HepG2 (cell line): ENCODE measurements around the gene FGF19. TPM values are rescaled to one million over a fixed set of nuclear protein-coding genes. Genes with fewer than 3 reads are reported as not detected.

Experiments used
- ATAC-seq: fragments of 200-7000 bp; cut with Tn5 transposase; 3 replicates; pipeline ENCODE4 v1.9.1; 2020; ENCODE audit warnings: mild to moderate bottlenecking, moderate library complexity
- BruUV-seq: library from RNA; stranded (reverse); fragments of 400-500 nt; replicated peaks from 2 replicates; lab custom pipeline; 2021; lab: Mats Ljungman, UMichigan
- CTCF ChIA-PET: fragments of 300-600 bp; formaldehyde crosslinking; extraction: SDS; loops from one replicate; lab custom pipeline; 2021; ENCODE audit warnings: low total read pairs, inconsistent platforms, low intra/inter-chr PET ratio; lab: Yijun Ruan, JAX
- POLR2A ChIA-PET: fragments of 350-600 bp; sonication (Branson Sonifier 250); formaldehyde crosslinking; loops from one replicate; lab custom pipeline; 2020; ENCODE audit warnings: antibody characterized with exemption, inconsistent platforms; lab: Yijun Ruan, JAX
- DNase-seq: peaks from one replicate; pipeline ENCODE4 v3.0.0-alpha.2; 2015; ENCODE audit warnings: low spot score
- FAIRE-seq: peaks from 3 replicates; lab custom pipeline; 2011; peaks lifted over from hg19 to GRCh38; lab: Jason Lieb, UNC
- H2AFZ ChIP-seq: one replicate; pipeline ENCODE4 v1.6.1; 2011; ENCODE audit warnings: low read length, inconsistent platforms
- H3K27ac ChIP-seq: fragments of 300-600 bp; 3 replicates; pipeline ENCODE4 v1.8.0; 2011; ENCODE audit warnings: mixed run types, mild to moderate bottlenecking, mixed read lengths, low read length, inconsistent platforms; ENCODE audit not compliant: insufficient read depth; ENCODE audit errors: extremely low read length
- H3K27me3 ChIP-seq, 2 experiments: fragments of 200-600 bp in 1 of 2; 2 replicates in 1 of 2; 3 replicates in 1 of 2; pipeline versions ENCODE4 v1.6.0 to v1.8.0; 2011; ENCODE audit warnings: low read length in 2 of 2, mild to moderate bottlenecking in 2 of 2, moderate library complexity in 2 of 2, inconsistent platforms in 1 of 2; ENCODE audit not compliant: insufficient read depth in 2 of 2, control insufficient read depth in 1 of 2
- H3K36me3 ChIP-seq, 2 experiments: fragments of 200-600 bp in 1 of 2; replicated peaks in 1 of 2; 2 replicates in 1 of 2; 3 replicates in 1 of 2; pipeline versions ENCODE4 v1.5.1 to v1.8.0; 2011; ENCODE audit warnings: low read length in 2 of 2, inconsistent platforms in 1 of 2; ENCODE audit not compliant: insufficient read depth in 2 of 2, control insufficient read depth in 1 of 2
- H3K4me1 ChIP-seq: 2 replicates; pipeline ENCODE4 v1.5.1; 2012; ENCODE audit warnings: low read length, inconsistent platforms; ENCODE audit not compliant: insufficient read depth
- H3K4me2 ChIP-seq: 2 replicates; pipeline ENCODE4 v1.6.0; 2011; ENCODE audit warnings: low read depth, low read length, inconsistent platforms
- H3K4me3 ChIP-seq, 3 experiments: fragments of 200-600 bp in 1 of 3; sonication (generic), shearing (Covaris generic) in 1 of 3; replicated peaks in 1 of 3; 2 replicates each; pipeline ENCODE4 v1.5.1; 2011 to 2016; ENCODE audit warnings: low read length in 3 of 3, inconsistent platforms in 2 of 3, low read depth in 2 of 3, mild to moderate bottlenecking in 2 of 3, control low read depth in 1 of 3, mixed read lengths in 1 of 3; ENCODE audit not compliant: insufficient read depth in 1 of 3
- H3K79me2 ChIP-seq: one replicate; pipeline ENCODE4 v1.6.1; 2011; ENCODE audit warnings: low read length, inconsistent platforms; ENCODE audit not compliant: insufficient read depth
- H3K9ac ChIP-seq: 2 replicates; pipeline ENCODE4 v1.6.0; 2011; ENCODE audit warnings: mild to moderate bottlenecking, low read depth, low read length, inconsistent platforms; ENCODE audit not compliant: insufficient read depth
- H3K9me3 ChIP-seq: 2 replicates; pipeline ENCODE4 v1.5.1; 2012; ENCODE audit warnings: mild to moderate bottlenecking, low read length
- H4K20me1 ChIP-seq: 2 replicates; pipeline ENCODE4 v1.6.0; 2011; ENCODE audit warnings: inconsistent platforms, mild to moderate bottlenecking, low read length, moderate library complexity; ENCODE audit not compliant: insufficient read depth
- DR1 ChIP-seq: sonication (generic); formaldehyde crosslinking; IDR thresholded peaks from 2 replicates; pipeline ENCODE4 v1.8.0; 2021; ENCODE audit warnings: mild to moderate bottlenecking, missing genetic modification reagents, inconsistent platforms
- IRX3 ChIP-seq: sonication (generic); formaldehyde crosslinking; IDR thresholded peaks from 2 replicates; pipeline ENCODE4 v1.8.1; 2023; ENCODE audit warnings: mild to moderate bottlenecking, low read depth, missing genetic modification reagents, borderline replicate concordance
- WGBS: methylation state at CpG from one replicate; pipeline ENCODE4 v1.1.6; 2017; ENCODE audit warnings: low lambda C conversion rate; 5-methylcytosine and 5-hydroxymethylcytosine counted together
- in situ Hi-C: cut with HindIII; loops from 2 replicates; pipeline ENCODE4 v1.10.0; 2017; ENCODE audit warnings: low pct_unique_long_range_greater_than_20kb; ENCODE audit not compliant: extremely low pct_ligation_motif_present
- intact Hi-C: fragments of 100-400 bp; cut with micrococcal nuclease; formaldehyde crosslinking; loops from one replicate; pipeline ENCODE4 v1.10.0; 2022; ENCODE audit not compliant: unreplicated experiment
- polyA plus RNA-seq, 8 experiments: library from polyadenylated mRNA; depleted of rRNA in 3 of 8; stranded (reverse) in 7 of 8; unstranded in 1 of 8; fragments of >200 nt; fragmentation: Illumina TruSeq in 4 of 8; extraction: Trizol in 4 of 8; gene quantifications; 2 replicates each; pipeline versions ENCODE4 v1.2.1 to v1.2.3, GENCODE V29; 2011 to 2016; ENCODE audit warnings: low read depth in 4 of 8, missing spikeins in 1 of 8, mixed read lengths in 1 of 8; ENCODE audit not compliant: insufficient read depth in 1 of 8
- total RNA-seq, 5 experiments: library from RNA; depleted of rRNA; stranded (reverse); fragments of >200 nt; fragmentation: Illumina TruSeq; extraction: Trizol; gene quantifications; 2 replicates each; pipeline ENCODE4 v1.2.3, GENCODE V29; 2016; ENCODE audit warnings: low read depth in 1 of 5
- TF ChIP-seq, protein P1 (sequence below): fragments of 450-650 bp; IDR thresholded peaks from 2 replicates; pipeline ENCODE4 v1.6.1; 2016

Gene FGF19
- total and polyA plus RNA-seq, 2 of the 13 experiments (the other 11 are each of a cell fraction or from before 2014, with no cell fraction given), result 0.07 TPM; not detected in 1

DNA sequence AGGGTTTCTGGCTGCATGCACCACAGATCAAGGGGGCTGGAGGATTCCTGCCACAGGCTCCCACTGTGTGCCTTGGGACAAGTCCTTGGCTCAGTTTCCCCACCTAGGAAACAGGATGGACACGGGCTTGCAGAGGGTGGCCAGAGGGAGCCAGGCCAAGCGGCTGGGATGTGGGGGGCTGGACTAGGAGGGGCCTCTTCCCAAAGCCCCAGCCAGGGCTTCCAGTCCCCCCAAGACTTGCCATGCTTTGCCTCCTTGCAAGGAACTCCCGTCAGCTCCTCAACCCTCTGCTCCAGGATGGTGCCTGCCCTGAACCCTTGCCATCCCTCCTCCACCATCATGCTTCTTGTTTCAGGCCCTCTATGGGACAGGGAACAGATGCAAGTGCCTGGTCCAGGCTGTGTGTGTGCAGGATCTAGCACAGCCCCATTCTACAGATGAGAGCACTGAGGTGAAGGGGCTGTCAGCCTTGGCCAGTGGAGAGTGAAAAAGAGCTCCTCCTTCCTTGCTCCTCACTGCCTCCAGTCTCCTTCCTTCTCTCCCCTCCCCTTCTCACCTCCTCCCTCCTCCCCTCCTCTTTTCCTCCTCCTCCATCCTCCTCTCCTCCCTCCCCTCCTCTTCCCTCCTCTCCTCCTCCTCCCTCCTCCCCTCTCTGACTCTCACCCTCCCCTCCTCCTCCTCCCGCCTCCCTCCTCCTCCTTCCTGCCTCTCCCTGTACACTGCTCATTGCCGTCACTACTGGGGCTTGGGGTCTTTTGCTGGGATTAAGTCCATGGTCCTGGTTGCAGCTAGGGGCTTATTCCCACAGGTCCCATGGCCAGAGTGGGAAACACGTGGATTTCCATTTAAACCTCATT, 13.3 kb upstream of the FGF19 start:
- Histone ChIP-seq H3K4me2 (no peak overlapping the region), H3K9me3 (no peaks in the 10 kb centered on the region), H3K27ac (no peak overlapping the region), H3K4me3 (no peak overlapping the region), H2AFZ (no peak overlapping the region), H3K36me3 (no peaks in the 10 kb centered on the region), H3K27me3 (peaks cover 2 to 47% of the 10 kb centered on the region in 2 experiments; a peak in 4 of 5 replicates), H4K20me1 (no peaks in the 10 kb centered on the region), H3K9ac (no peak overlapping the region), H3K4me1 (no peaks in the 10 kb centered on the region), H3K79me2 (no peaks in the 10 kb centered on the region)
- BruUV-seq, result no TSS peak
- intact Hi-C loops, result no loop called here
- POLR2A ChIA-PET, result no interaction called here
- WGBS, result 23% methylated on average over 4 of the region's 6 CpGs
- CTCF ChIA-PET, result interaction anchor here (2.0 to 2.1 kb wide), 2 partner anchors 32 to 84 kb away, joined by 8 to 9 read pairs; no protein-coding TSS in a partner anchor
- in situ Hi-C loops, result loop anchor here (10.0 kb wide), 1 partner anchor 478 kb away; no protein-coding TSS in a partner anchor
- TF ChIP-seq, protein P1, sequence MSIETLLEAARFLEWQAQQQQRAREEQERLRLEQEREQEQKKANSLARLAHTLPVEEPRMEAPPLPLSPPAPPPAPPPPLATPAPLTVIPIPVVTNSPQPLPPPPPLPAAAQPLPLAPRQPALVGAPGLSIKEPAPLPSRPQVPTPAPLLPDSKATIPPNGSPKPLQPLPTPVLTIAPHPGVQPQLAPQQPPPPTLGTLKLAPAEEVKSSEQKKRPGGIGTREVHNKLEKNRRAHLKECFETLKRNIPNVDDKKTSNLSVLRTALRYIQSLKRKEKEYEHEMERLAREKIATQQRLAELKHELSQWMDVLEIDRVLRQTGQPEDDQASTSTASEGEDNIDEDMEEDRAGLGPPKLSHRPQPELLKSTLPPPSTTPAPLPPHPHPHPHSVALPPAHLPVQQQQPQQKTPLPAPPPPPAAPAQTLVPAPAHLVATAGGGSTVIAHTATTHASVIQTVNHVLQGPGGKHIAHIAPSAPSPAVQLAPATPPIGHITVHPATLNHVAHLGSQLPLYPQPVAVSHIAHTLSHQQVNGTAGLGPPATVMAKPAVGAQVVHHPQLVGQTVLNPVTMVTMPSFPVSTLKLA, result peak; percentile 24; the same call in 1 of the 2 replicates
- TF ChIP-seq IRX3 (CRISPR knock-in tag), result no peak
- no peak for DNase-seq
- no peak for ATAC-seq
- FAIRE-seq, result no peak

DNA sequence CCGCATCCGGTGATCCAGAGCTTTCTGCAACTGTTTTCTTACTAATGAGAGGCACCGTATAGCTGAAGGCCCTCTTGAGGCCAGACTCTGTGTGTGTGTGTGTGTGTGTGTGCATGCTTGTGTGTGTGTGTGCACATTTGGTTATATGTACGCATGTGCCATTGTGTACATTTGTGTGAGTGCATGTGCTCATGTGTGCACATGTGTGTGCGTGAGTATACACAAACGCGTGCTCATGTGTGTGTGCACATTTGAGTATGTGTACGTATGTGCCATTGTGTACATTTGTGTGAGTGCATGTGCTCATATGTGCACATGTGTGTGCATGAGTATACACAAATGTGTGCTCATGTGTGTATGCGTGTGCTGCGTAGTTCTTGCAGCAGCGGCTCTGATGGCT, 12.3 kb upstream of the FGF19 start:
- ATAC-seq, result no peak
- POLR2A ChIA-PET, result no interaction called here
- no peak for DNase-seq
- H3K27ac ChIP-seq, result no peak overlapping the region
- H2AFZ ChIP-seq, result no peak overlapping the region
- intact Hi-C loops (no loop called here), in situ Hi-C loops (loop anchor here (10.0 kb wide), 1 partner anchor 479 kb away; no protein-coding TSS in a partner anchor)
- no peaks in the 10 kb centered on the region for H3K79me2 ChIP-seq
- FAIRE-seq, result no peak
- BruUV-seq, result no TSS peak
- no peaks in the 10 kb centered on the region for H3K4me1 ChIP-seq
- no peaks in the 10 kb centered on the region for H3K36me3 ChIP-seq
- no peak overlapping the region for H3K9ac ChIP-seq
- no peaks in the 10 kb centered on the region for H3K9me3 ChIP-seq
- no peaks in the 10 kb centered on the region for H4K20me1 ChIP-seq
- peaks cover 2 to 37% of the 10 kb centered on the region in 2 experiments; a peak in 4 of 5 replicates for H3K27me3 ChIP-seq
- H3K4me2 ChIP-seq, result no peak overlapping the region
- TF ChIP-seq, protein P1, result peak; percentile 90
- no peak for TF ChIP-seq DR1 (CRISPR knock-in tag)
- TF ChIP-seq, all 625 proteins: peak for 1
- CTCF ChIA-PET, result no interaction called here
- WGBS, result 86% methylated on average over 10 of the region's 11 CpGs
- H3K4me3 ChIP-seq, result no peak overlapping the region
